A673 (cell line): ENCODE data around the gene SECISBP2. TPM values are rescaled to one million over a fixed set of nuclear protein-coding genes. Genes with fewer than 3 reads are reported as not detected.

ENCODE experiments used
- BruUV-seq: library from RNA; stranded (reverse); fragments of 400-500 nt; replicated peaks from 2 replicates; lab custom pipeline; 2021; lab: Mats Ljungman, UMichigan
- CTCF ChIA-PET: fragments of 300-600 bp; sonication (Branson Sonifier 250); formaldehyde crosslinking; loops from one replicate; lab custom pipeline; 2022; ENCODE audit warnings: antibody characterized with exemption; lab: Charles Lee
- POLR2A ChIA-PET: fragments of 300-600 bp; sonication (Branson Sonifier 250); formaldehyde crosslinking; loops from one replicate; lab custom pipeline; 2022; ENCODE audit warnings: antibody characterized with exemption; ENCODE audit not compliant: low non-redundant PET; lab: Charles Lee
- DNase-seq: peaks from one replicate; pipeline ENCODE4 v3.0.0-alpha.2; 2015; ENCODE audit warnings: low spot score
- H3K27ac ChIP-seq: fragments of 200-600 bp; sonication (generic); 2 replicates; pipeline ENCODE4 v1.5.1; 2016; ENCODE audit warnings: mixed run types, low read depth, mild to moderate bottlenecking, mixed read lengths, antibody characterized with exemption, low read length; ENCODE audit not compliant: poor library complexity, severe bottlenecking
- H3K27me3 ChIP-seq: fragments of 200-600 bp; sonication (generic); replicated peaks from 2 replicates; pipeline ENCODE4 v1.6.1; 2017; ENCODE audit warnings: mixed run types, low read depth, mild to moderate bottlenecking, mixed read lengths, antibody characterized with exemption, low read length; ENCODE audit not compliant: insufficient read depth, poor library complexity
- H3K36me3 ChIP-seq: fragments of 200-600 bp; sonication (generic); 2 replicates; pipeline ENCODE4 v1.6.1; 2016; ENCODE audit warnings: mixed run types, mild to moderate bottlenecking, mixed read lengths, antibody characterized with exemption, low read length; ENCODE audit not compliant: insufficient read depth, poor library complexity, severe bottlenecking
- H3K4me1 ChIP-seq: fragments of 200-600 bp; sonication (generic); 2 replicates; pipeline ENCODE4 v1.6.1; 2017; ENCODE audit warnings: mixed run types, mild to moderate bottlenecking, mixed read lengths, antibody characterized with exemption, low read length; ENCODE audit not compliant: insufficient read depth, poor library complexity, severe bottlenecking
- H3K4me3 ChIP-seq: fragments of 200-600 bp; sonication (generic); 2 replicates; pipeline ENCODE4 v1.5.1; 2016; ENCODE audit warnings: low read depth, mixed run types, mild to moderate bottlenecking, mixed read lengths, low read length; ENCODE audit not compliant: poor library complexity, severe bottlenecking
- H3K9me3 ChIP-seq: fragments of 200-600 bp; sonication (generic); 2 replicates; pipeline ENCODE4 v1.6.1; 2016; ENCODE audit warnings: mixed run types, low read depth, mild to moderate bottlenecking, mixed read lengths, antibody characterized with exemption, low read length; ENCODE audit not compliant: poor library complexity, severe bottlenecking
- CTCF ChIP-seq: fragments of 300-800, 200-600 bp; sonication (generic); conservative IDR thresholded peaks from 2 replicates; pipeline ENCODE4 v1.5.1; 2017; ENCODE audit warnings: low read depth, mild to moderate bottlenecking, antibody characterized with exemption, low read length, moderate library complexity, mixed read lengths
- EZH2 ChIP-seq: fragments of 200-600 bp; sonication (generic); IDR thresholded peaks from 2 replicates; pipeline ENCODE4 v1.6.1; 2017; ENCODE audit warnings: borderline replicate concordance, low read depth, mild to moderate bottlenecking, mixed read lengths, antibody characterized with exemption, low read length; ENCODE audit not compliant: poor library complexity, severe bottlenecking
- intact Hi-C: fragments of 100-400 bp; cut with micrococcal nuclease; formaldehyde crosslinking; loops from one replicate; pipeline ENCODE4 v1.10.0; 2022; ENCODE audit not compliant: unreplicated experiment
- total RNA-seq: library from RNA; stranded (reverse); gene quantifications from 2 replicates; pipeline ENCODE4 v1.2.3, GENCODE V29; 2021

The SECISBP2 gene
- total RNA-seq, 1 experiment from 2014 or later, result 44.4 TPM

GRCh38 chr9:89330513-89330912, 12.2 kb downstream of the SECISBP2 start:
- H3K4me1 ChIP-seq, result no peaks in the 10 kb centered on the region
- TF ChIP-seq CTCF (no peak), EZH2 (no peak)
- H3K9me3 ChIP-seq, result no peaks in the 10 kb centered on the region
- no peaks in the 10 kb centered on the region for H3K27me3 ChIP-seq
- intact Hi-C loops, result no loop called here
- no peak overlapping the region for H3K27ac ChIP-seq
- peaks cover 59% of the 10 kb centered on the region for H3K36me3 ChIP-seq
- BruUV-seq, result no TSS peak
- H3K4me3 ChIP-seq, result no peak overlapping the region
- ChIA-PET CTCF (no interaction called here), POLR2A (no interaction called here)
- no peak for DNase-seq

- H3K36me3 ChIP-seq, result peaks cover 76% of the 10 kb centered on the region
- no peak overlapping the region for H3K27ac ChIP-seq
- ChIA-PET CTCF (no interaction called here), POLR2A (no interaction called here)
- no peak for TF ChIP-seq CTCF
- TF ChIP-seq EZH2, result no peak
- H3K9me3 ChIP-seq, result no peaks in the 10 kb centered on the region
- H3K4me1 ChIP-seq, result no peaks in the 10 kb centered on the region
- no TSS peak for BruUV-seq
- no peak overlapping the region for H3K4me3 ChIP-seq
- intact Hi-C loops, result no loop called here
- DNase-seq, result no peak
- H3K27me3 ChIP-seq, result no peaks in the 10 kb centered on the region
Observed at GRCh38 chr9:89339807-89340206, 21.5 kb downstream of the SECISBP2 start.

- no peak for DNase-seq
- no peaks in the 10 kb centered on the region for H3K4me1 ChIP-seq
- POLR2A ChIA-PET, result no interaction called here
- no TSS peak for BruUV-seq
- H3K27ac ChIP-seq, result no peak overlapping the region
- CTCF ChIA-PET, result no interaction called here
- peaks cover 78% of the 10 kb centered on the region for H3K36me3 ChIP-seq
- no peak overlapping the region for H3K4me3 ChIP-seq
- intact Hi-C loops, result no loop called here
- H3K27me3 ChIP-seq, result no peaks in the 10 kb centered on the region
- H3K9me3 ChIP-seq, result no peaks in the 10 kb centered on the region
- TF ChIP-seq CTCF (no peak), EZH2 (no peak)
Observed at GRCh38 chr9:89340332-89340731, 22.0 kb downstream of the SECISBP2 start.
